Measurements from ENCODE around the gene SMYD3. TPM values are rescaled to one million over a fixed set of nuclear protein-coding genes. Genes with fewer than 3 reads are reported as not detected.

SMYD3 gene
- total and polyA plus RNA-seq, 2 donors (not counting 1 experiment from before 2014, with no cell fraction given) = 69.4 to 83.1 TPM

GRCh38 chr1:246219508-246220030, 287.5 kb downstream of the SMYD3 start:
- TF ChIP-seq EZH2 (IDR thresholded peaks at IDR 0.05; ENCODE audit: low read length, missing control alignments) (no peak), CTCF (conservative IDR thresholded peaks at IDR 0.05 in 1 of 2, IDR thresholded peaks at IDR 0.05 in 1 of 2; ENCODE audit: low read depth in 1 of 2, low read length in 2 of 2) (no peak)
- Histone ChIP-seq H3K4me3 (replicated peaks in 1 of 4; ENCODE audit: control extremely low read depth in 1 of 4, insufficient read depth in 1 of 4, low read depth in 3 of 4, low read length in 4 of 4) (no peak overlapping the region), H3K4me2 (ENCODE audit: extremely low read depth, insufficient read depth, low read length) (no peak overlapping the region), H3K36me3 (ENCODE audit: control insufficient read depth, insufficient read depth, low read length) (no peaks in the 10 kb centered on the region), H2AFZ (ENCODE audit: low read length) (no peak overlapping the region), H3K9ac (ENCODE audit: insufficient read depth, low read length) (no peak overlapping the region), H3K27ac (ENCODE audit: insufficient read depth, low read length) (no peak overlapping the region), H3K9me3 (ENCODE audit: control insufficient read depth, insufficient read depth, low read depth, low read length) (no peaks in the 10 kb centered on the region), H4K20me1 (ENCODE audit: control insufficient read depth, extremely low read depth, insufficient read depth, low read length) (no peaks in the 10 kb centered on the region), H3K4me1 (ENCODE audit: control insufficient read depth, extremely low read depth, insufficient read depth, low read length) (peaks cover 4% of the 10 kb centered on the region), H3K79me2 (ENCODE audit: control insufficient read depth, insufficient read depth, low read length) (no peaks in the 10 kb centered on the region), H3K27me3 (ENCODE audit: control insufficient read depth, insufficient read depth, low read length) (no peaks in the 10 kb centered on the region)
- peak; percentile 17 to 58 for DNase-seq (ENCODE audit: low read depth in 2 of 2)

GRCh38 chr1:246218686-246219085, 288.4 kb downstream of the SMYD3 start:
- Histone ChIP-seq H3K9ac (ENCODE audit: insufficient read depth, low read length) (no peak overlapping the region), H3K27ac (ENCODE audit: insufficient read depth, low read length) (no peak overlapping the region), H3K36me3 (ENCODE audit: control insufficient read depth, insufficient read depth, low read length) (no peaks in the 10 kb centered on the region), H3K4me1 (ENCODE audit: control insufficient read depth, extremely low read depth, insufficient read depth, low read length) (peaks cover 4% of the 10 kb centered on the region), H3K4me2 (ENCODE audit: extremely low read depth, insufficient read depth, low read length) (no peak overlapping the region), H3K4me3 (replicated peaks in 1 of 4; ENCODE audit: control extremely low read depth in 1 of 4, insufficient read depth in 1 of 4, low read depth in 3 of 4, low read length in 4 of 4) (no peak overlapping the region), H3K27me3 (ENCODE audit: control insufficient read depth, insufficient read depth, low read length) (no peaks in the 10 kb centered on the region), H4K20me1 (ENCODE audit: control insufficient read depth, extremely low read depth, insufficient read depth, low read length) (no peaks in the 10 kb centered on the region), H2AFZ (ENCODE audit: low read length) (no peak overlapping the region), H3K79me2 (ENCODE audit: control insufficient read depth, insufficient read depth, low read length) (no peaks in the 10 kb centered on the region), H3K9me3 (ENCODE audit: control insufficient read depth, insufficient read depth, low read depth, low read length) (no peaks in the 10 kb centered on the region)
- no peak for TF ChIP-seq EZH2 (IDR thresholded peaks at IDR 0.05; ENCODE audit: low read length, missing control alignments)
- no peak for TF ChIP-seq CTCF (conservative IDR thresholded peaks at IDR 0.05 in 1 of 2, IDR thresholded peaks at IDR 0.05 in 1 of 2; ENCODE audit: low read depth in 1 of 2, low read length in 2 of 2)
- DNase-seq (ENCODE audit: low read depth in 2 of 2) = no peak

GRCh38 chr1:246216906-246217305, 290.2 kb downstream of the SMYD3 start:
- no peaks in the 10 kb centered on the region for H3K27me3 ChIP-seq (ENCODE audit: control insufficient read depth, insufficient read depth, low read length)
- H3K4me2 ChIP-seq (ENCODE audit: extremely low read depth, insufficient read depth, low read length) = no peak overlapping the region
- no peak overlapping the region for H3K9ac ChIP-seq (ENCODE audit: insufficient read depth, low read length)
- no peaks in the 10 kb centered on the region for H3K9me3 ChIP-seq (ENCODE audit: control insufficient read depth, insufficient read depth, low read depth, low read length)
- H3K4me1 ChIP-seq (ENCODE audit: control insufficient read depth, extremely low read depth, insufficient read depth, low read length) = peaks cover 4% of the 10 kb centered on the region
- TF ChIP-seq EZH2 (IDR thresholded peaks at IDR 0.05; ENCODE audit: low read length, missing control alignments) (no peak), CTCF (conservative IDR thresholded peaks at IDR 0.05 in 1 of 2, IDR thresholded peaks at IDR 0.05 in 1 of 2; ENCODE audit: low read depth in 1 of 2, low read length in 2 of 2) (no peak)
- H3K4me3 ChIP-seq (replicated peaks in 1 of 4; ENCODE audit: control extremely low read depth in 1 of 4, insufficient read depth in 1 of 4, low read depth in 3 of 4, low read length in 4 of 4) = no peak overlapping the region
- H4K20me1 ChIP-seq (ENCODE audit: control insufficient read depth, extremely low read depth, insufficient read depth, low read length) = no peaks in the 10 kb centered on the region
- no peaks in the 10 kb centered on the region for H3K36me3 ChIP-seq (ENCODE audit: control insufficient read depth, insufficient read depth, low read length)
- DNase-seq (ENCODE audit: low read depth in 2 of 2) = no peak
- H3K27ac ChIP-seq (ENCODE audit: insufficient read depth, low read length) = no peak overlapping the region
- H2AFZ ChIP-seq (ENCODE audit: low read length) = no peak overlapping the region
- no peaks in the 10 kb centered on the region for H3K79me2 ChIP-seq (ENCODE audit: control insufficient read depth, insufficient read depth, low read length)
